K562 (cell line): ENCODE measurements around the gene PTPN14.

Experiments
- ZNF282 ChIP-seq: sonication (generic); formaldehyde crosslinking; IDR thresholded peaks from 2 replicates; pipeline ENCODE4 v1.8.1; 2023; ENCODE audit warnings: missing genetic modification reagents
- TF ChIP-seq, protein P1 (sequence below): sonication (generic); formaldehyde crosslinking; IDR thresholded peaks from 2 replicates; pipeline ENCODE4 v1.8.1; 2023; ENCODE audit warnings: mild to moderate bottlenecking, missing genetic modification reagents

DNA sequence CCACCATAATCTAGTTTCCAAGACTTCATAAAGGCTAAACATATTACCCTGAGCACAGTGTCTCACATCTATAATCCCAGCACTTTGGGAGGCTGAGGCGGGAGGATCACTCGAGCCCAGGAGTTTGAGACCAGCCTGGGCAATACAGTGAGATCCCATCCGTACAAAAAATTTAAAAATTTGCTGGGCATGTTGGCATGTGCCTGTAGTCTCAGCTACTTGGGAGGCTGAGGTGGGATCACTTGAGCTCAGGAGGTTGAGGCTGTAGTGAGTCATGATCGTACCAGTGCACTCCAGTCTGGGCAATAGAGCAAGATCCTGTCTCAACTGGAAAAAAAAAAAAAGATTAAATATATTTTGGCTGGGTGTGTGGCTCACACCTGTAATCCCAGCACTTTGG lies 90.1 kb downstream of the PTPN14 start:
- TF ChIP-seq, protein P1, sequence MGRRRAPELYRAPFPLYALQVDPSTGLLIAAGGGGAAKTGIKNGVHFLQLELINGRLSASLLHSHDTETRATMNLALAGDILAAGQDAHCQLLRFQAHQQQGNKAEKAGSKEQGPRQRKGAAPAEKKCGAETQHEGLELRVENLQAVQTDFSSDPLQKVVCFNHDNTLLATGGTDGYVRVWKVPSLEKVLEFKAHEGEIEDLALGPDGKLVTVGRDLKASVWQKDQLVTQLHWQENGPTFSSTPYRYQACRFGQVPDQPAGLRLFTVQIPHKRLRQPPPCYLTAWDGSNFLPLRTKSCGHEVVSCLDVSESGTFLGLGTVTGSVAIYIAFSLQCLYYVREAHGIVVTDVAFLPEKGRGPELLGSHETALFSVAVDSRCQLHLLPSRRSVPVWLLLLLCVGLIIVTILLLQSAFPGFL (CRISPR knock-in tag), result no peak
- no peak for TF ChIP-seq ZNF282 (CRISPR knock-in tag)
